NCI-H2107 treated with DMSO at 0.1 percent for 48 hours (cell line): ENCODE data around the gene LONP1.

ENCODE experiments used
- DNase-seq: peaks from one replicate; lab custom pipeline; 2025; ENCODE audit not compliant: unreplicated experiment; lab: John Stamatoyannopoulos, UW

The LONP1 gene

DNA sequence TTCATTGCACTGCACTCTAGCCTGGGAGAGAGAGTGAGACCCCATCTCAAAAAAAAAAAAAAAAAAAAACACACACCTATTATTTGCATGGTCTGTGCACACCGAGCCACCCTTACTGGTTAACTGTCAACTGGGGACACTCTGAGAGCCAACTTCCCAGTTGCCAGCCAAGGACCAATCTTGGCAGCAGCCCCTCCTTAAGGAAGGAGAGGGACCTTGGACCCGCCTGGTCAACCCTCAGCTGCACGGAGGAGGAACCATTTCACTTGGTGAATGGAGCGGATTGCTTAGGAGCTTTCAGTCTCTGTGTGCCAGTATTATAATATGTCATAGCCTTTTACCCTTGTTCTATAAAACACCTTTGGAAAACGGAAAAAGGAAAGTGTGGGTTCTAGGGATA, 64.5 kb downstream of the LONP1 start:
- no peak for DNase-seq

GRCh38 chr19:5654931-5655330, 65.0 kb downstream of the LONP1 start:
- DNase-seq: no peak

DNA sequence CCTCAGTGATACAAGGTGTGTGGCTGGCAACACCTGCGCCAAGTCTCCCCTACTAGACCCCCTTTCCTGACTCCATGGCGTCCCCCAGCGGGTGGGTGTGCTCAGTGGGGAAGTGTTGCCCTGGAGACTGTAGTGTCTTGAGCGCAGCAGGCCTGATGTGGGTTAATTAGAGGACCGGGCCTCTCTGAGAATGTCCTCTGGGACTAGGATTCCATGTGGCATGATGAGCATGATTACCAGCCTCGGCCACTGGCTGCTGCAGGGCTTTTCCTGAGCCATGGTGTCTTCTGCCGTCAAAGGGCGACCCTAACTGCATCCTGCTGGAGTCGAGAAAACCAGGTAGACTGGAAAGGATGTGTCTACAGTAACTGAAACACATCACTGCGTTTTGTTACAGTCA, 67.7 kb downstream of the LONP1 start:
- DNase-seq: no peak

DNA sequence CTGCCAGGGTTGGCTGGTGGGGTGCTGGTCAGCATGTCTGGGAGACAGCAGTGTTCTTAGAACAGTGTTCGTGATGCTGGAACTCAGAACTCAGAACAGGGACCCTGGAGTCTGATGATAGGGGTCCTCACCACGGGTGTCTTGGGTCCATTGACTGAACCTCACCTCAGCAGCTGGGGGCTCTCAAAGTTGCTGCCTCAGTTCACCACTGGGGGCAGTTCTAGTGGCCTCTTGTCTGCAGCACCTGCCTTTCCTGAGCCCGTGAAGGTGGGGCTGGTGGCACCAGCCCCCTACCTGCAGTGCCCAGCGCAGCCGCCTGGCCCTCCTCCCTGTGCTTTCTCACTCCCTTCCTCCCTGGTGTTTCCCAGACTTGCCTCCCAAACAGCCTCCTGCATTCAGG, 68.6 kb downstream of the LONP1 start:
- DNase-seq: no peak

- no peak for DNase-seq
Measured at GRCh38 chr19:5648464-5648863, 71.5 kb downstream of the LONP1 start.

DNA sequence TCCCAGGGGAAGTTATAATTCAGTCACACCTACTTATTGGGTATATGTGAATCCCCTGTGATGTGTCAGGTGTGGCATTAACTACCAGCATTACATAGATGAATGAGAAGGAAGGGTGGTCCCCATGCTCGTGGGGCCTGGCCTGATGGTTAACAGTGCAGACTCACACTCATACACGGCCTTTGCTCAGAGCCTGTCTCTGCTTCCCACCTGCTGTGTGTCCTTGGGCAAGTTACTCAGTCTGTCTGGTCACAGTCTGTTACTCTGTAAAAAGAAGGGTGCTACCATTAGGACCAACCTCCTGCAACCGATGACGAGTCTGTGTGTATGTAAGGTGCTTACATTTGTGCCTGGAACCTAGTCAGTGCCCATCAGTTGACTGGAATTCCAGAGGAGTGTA, 73.2 kb downstream of the LONP1 start:
- no peak for DNase-seq

DNA sequence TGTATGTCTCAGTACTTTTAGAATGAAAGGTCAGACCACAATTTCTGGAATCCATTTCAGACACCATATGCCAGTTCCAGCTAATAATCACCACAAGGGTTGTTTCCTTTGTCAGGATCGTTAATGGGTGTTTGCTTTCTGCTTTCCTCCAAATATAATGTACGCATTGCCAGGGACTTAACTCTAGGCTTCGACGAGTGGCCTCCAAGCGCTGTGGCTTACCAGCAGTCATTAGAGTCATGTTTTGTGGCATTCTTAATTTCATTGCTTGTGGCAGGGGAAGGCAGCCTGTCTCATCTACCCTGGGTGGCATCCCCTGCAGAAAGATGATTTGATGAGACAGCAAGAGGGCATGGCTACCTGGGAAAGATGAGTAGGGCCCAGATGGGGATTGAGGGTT, 74.5 kb downstream of the LONP1 start:
- DNase-seq: peak; percentile 94

GRCh38 chr19:5644037-5644436, 75.9 kb downstream of the LONP1 start:
- no peak for DNase-seq

GRCh38 chr19:5643060-5643459, 76.9 kb downstream of the LONP1 start:
- no peak for DNase-seq

DNA sequence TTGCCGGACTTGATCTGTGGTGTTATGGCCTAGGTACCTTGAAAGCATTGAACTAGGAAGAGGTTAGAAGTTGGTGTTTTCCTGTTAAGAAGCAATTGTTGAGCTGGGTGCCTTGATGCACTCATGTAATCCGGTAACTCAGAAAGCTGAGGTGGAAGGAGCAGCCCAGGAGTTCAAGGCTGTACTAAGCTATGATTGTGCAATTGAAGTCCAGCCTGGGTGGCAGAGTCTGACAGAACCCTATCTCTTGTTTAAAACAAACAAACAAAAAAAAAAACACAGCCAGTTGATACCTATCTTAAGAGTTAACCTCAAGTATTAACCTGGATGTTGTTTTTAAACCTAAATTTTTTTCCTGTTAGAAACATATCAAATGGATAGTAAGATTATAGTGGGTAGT, 77.7 kb downstream of the LONP1 start:
- DNase-seq: no peak
